ENCODE data around the gene ARF5.
"Not testable (repeated sequence)": the region's sequence is repeated elsewhere in the genome, so short reads cannot be mapped to it uniquely, and the experiment has no call there.

ARF5 gene

DNA sequence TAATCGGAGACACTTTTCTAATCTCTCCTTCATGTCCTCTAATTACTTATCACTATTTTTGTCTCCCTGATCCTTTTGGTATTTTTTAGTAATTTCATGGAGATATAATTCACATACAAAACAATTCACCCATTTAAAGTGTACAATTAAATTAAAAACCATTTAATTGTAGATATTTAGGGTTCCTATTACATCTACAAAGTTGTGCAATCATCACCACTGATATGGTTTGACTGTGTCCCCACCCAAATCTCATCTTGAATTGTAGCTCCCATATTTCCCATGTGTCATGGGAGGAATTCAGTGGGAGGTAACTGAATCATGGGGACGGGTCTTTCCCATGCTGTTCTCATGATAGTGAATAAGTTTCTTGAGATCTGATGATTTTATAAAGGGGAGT, 31.8 kb upstream of the ARF5 start:
- no peaks in the 10 kb centered on the region for H3F3A ChIP-seq (ENCODE audit: control insufficient read depth, insufficient read depth)
- H4K20me1 ChIP-seq (ENCODE audit: control insufficient read depth, insufficient read depth, low read depth, low read length) = no peaks in the 10 kb centered on the region
- no peaks in the 10 kb centered on the region for H3K4me1 ChIP-seq (ENCODE audit: control insufficient read depth, low read length)
- H3K27me3 ChIP-seq (ENCODE audit: control insufficient read depth, low read length) = no peaks in the 10 kb centered on the region; the same call in 1 of the 2 replicates
- H3K9me2 ChIP-seq (replicated peaks; ENCODE audit: control insufficient read depth, low read length) = no peaks in the 10 kb centered on the region
- no peaks in the 10 kb centered on the region for H3K9me3 ChIP-seq (ENCODE audit: control insufficient read depth, insufficient read depth, low read length)
- H3K4me3 ChIP-seq (ENCODE audit: low read length) = no peak overlapping the region
- no peaks in the 10 kb centered on the region for H3K79me2 ChIP-seq (ENCODE audit: control insufficient read depth, low read length)
- no peak overlapping the region for H3K4me2 ChIP-seq (ENCODE audit: low read length)
- TF ChIP-seq, protein P1, sequence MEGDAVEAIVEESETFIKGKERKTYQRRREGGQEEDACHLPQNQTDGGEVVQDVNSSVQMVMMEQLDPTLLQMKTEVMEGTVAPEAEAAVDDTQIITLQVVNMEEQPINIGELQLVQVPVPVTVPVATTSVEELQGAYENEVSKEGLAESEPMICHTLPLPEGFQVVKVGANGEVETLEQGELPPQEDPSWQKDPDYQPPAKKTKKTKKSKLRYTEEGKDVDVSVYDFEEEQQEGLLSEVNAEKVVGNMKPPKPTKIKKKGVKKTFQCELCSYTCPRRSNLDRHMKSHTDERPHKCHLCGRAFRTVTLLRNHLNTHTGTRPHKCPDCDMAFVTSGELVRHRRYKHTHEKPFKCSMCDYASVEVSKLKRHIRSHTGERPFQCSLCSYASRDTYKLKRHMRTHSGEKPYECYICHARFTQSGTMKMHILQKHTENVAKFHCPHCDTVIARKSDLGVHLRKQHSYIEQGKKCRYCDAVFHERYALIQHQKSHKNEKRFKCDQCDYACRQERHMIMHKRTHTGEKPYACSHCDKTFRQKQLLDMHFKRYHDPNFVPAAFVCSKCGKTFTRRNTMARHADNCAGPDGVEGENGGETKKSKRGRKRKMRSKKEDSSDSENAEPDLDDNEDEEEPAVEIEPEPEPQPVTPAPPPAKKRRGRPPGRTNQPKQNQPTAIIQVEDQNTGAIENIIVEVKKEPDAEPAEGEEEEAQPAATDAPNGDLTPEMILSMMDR (IDR thresholded peaks at IDR 0.05; ENCODE audit: low read depth, low read length, poor library complexity, severe bottlenecking) = no peak
- TF ChIP-seq EZH2phosphoT487 (IDR thresholded peaks at IDR 0.05; ENCODE audit: borderline replicate concordance, low read length) = no peak
- H3K36me3 ChIP-seq (ENCODE audit: control insufficient read depth, low read length) = no peaks in the 10 kb centered on the region
- no peak overlapping the region for H3K27ac ChIP-seq (ENCODE audit: low read depth, low read length)

GRCh38 chr7:127557803-127558202, 30.4 kb upstream of the ARF5 start:
- no peaks in the 10 kb centered on the region for H3K4me1 ChIP-seq (ENCODE audit: control insufficient read depth, low read length)
- TF ChIP-seq EZH2phosphoT487 (IDR thresholded peaks at IDR 0.05; ENCODE audit: borderline replicate concordance, low read length) = no peak
- TF ChIP-seq, protein P1 (IDR thresholded peaks at IDR 0.05; ENCODE audit: low read depth, low read length, poor library complexity, severe bottlenecking) = peak; percentile 20
- no peaks in the 10 kb centered on the region for H3K36me3 ChIP-seq (ENCODE audit: control insufficient read depth, low read length)
- no peaks in the 10 kb centered on the region; the same call in 1 of the 2 replicates for H3K27me3 ChIP-seq (ENCODE audit: control insufficient read depth, low read length)
- H3F3A ChIP-seq (ENCODE audit: control insufficient read depth, insufficient read depth) = no peaks in the 10 kb centered on the region
- H4K20me1 ChIP-seq (ENCODE audit: control insufficient read depth, insufficient read depth, low read depth, low read length) = no peaks in the 10 kb centered on the region
- H3K9me2 ChIP-seq (replicated peaks; ENCODE audit: control insufficient read depth, low read length) = no peaks in the 10 kb centered on the region
- H3K9me3 ChIP-seq (ENCODE audit: control insufficient read depth, insufficient read depth, low read length) = no peaks in the 10 kb centered on the region
- no peak overlapping the region for H3K4me3 ChIP-seq (ENCODE audit: low read length)
- no peak overlapping the region for H3K4me2 ChIP-seq (ENCODE audit: low read length)
- no peaks in the 10 kb centered on the region for H3K79me2 ChIP-seq (ENCODE audit: control insufficient read depth, low read length)
- H3K27ac ChIP-seq (ENCODE audit: low read depth, low read length) = no peak overlapping the region

DNA sequence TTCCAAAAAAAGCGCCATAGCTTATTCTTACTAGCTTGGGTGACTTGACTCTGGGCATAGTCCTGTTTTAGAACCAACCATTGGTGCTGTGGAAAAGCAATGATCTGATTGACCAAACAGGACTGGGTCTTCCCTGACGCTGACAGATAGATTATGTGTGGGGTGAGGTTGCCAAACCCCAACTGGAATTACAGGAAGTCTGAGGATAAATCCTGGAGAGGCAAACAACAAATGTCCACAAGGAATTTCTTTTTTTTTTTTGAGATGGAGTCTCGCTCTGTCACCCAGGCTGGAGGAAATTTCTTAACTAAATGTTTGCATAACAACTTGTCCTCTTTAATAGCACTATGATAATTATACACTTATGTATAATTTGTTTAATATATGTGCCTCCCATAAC, 22.0 kb upstream of the ARF5 start:
- H3K9me3 ChIP-seq (ENCODE audit: control insufficient read depth, insufficient read depth, low read length) = no peaks in the 10 kb centered on the region
- no peak overlapping the region for H3K4me2 ChIP-seq (ENCODE audit: low read length)
- H3K9me2 ChIP-seq (replicated peaks; ENCODE audit: control insufficient read depth, low read length) = no peaks in the 10 kb centered on the region; the same call in 1 of the 2 replicates
- no peak overlapping the region for H3K4me3 ChIP-seq (ENCODE audit: low read length)
- no peaks in the 10 kb centered on the region for H4K20me1 ChIP-seq (ENCODE audit: control insufficient read depth, insufficient read depth, low read depth, low read length)
- H3K36me3 ChIP-seq (ENCODE audit: control insufficient read depth, low read length) = no peaks in the 10 kb centered on the region
- H3F3A ChIP-seq (ENCODE audit: control insufficient read depth, insufficient read depth) = 0 out of 2 replicates have a peak, but pooled peaks cover 3% of the 10 kb centered on the region
- H3K79me2 ChIP-seq (ENCODE audit: control insufficient read depth, low read length) = no peaks in the 10 kb centered on the region
- H3K4me1 ChIP-seq (ENCODE audit: control insufficient read depth, low read length) = no peaks in the 10 kb centered on the region
- no peaks in the 10 kb centered on the region for H3K27me3 ChIP-seq (ENCODE audit: control insufficient read depth, low read length)
- no peak overlapping the region for H3K27ac ChIP-seq (ENCODE audit: low read depth, low read length)
- TF ChIP-seq, protein P1 (IDR thresholded peaks at IDR 0.05; ENCODE audit: low read depth, low read length, poor library complexity, severe bottlenecking) = no peak
- no peak for TF ChIP-seq EZH2phosphoT487 (IDR thresholded peaks at IDR 0.05; ENCODE audit: borderline replicate concordance, low read length)

DNA sequence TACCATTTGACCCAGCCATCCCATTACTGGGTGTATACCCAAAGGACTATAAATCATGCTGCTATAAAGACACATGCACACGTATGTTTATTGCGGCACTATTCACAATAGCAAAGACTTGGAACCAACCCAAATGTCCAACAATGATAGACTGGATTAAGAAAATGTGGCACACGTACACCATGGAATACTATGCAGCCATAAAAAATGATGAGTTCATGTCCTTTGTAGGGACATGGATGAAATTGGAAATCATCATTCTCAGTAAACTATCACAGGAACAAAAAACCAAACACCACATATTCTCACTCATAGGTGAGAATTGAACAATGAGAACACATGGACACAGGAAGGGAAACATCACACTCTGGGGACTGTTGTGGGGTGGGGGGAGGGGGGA, 20.2 kb upstream of the ARF5 start:
- not testable (repeated sequence) for H3K9me2 ChIP-seq (replicated peaks; ENCODE audit: control insufficient read depth, low read length); H3K4me1 ChIP-seq (ENCODE audit: control insufficient read depth, low read length); H3K79me2 ChIP-seq (ENCODE audit: control insufficient read depth, low read length); H3F3A ChIP-seq (ENCODE audit: control insufficient read depth, insufficient read depth); H3K9me3 ChIP-seq (ENCODE audit: control insufficient read depth, insufficient read depth, low read length); H3K27ac ChIP-seq (ENCODE audit: low read depth, low read length); H3K27me3 ChIP-seq (ENCODE audit: control insufficient read depth, low read length); H4K20me1 ChIP-seq (ENCODE audit: control insufficient read depth, insufficient read depth, low read depth, low read length); H3K36me3 ChIP-seq (ENCODE audit: control insufficient read depth, low read length); H3K4me2 ChIP-seq (ENCODE audit: low read length); H3K4me3 ChIP-seq (ENCODE audit: low read length)

All from DOHH2 (cell line).